ENCODE data around the gene C19orf47. TPM values are rescaled to one million over a fixed set of nuclear protein-coding genes. Genes with fewer than 3 reads are reported as not detected.
"Not testable (repeated sequence)": the region's sequence is repeated elsewhere in the genome, so short reads cannot be mapped to it uniquely, and the experiment has no call there.

The C19orf47 gene
- polyA plus RNA-seq, 4 donors: 9.7 to 16.8 (median 14.1) TPM

DNA sequence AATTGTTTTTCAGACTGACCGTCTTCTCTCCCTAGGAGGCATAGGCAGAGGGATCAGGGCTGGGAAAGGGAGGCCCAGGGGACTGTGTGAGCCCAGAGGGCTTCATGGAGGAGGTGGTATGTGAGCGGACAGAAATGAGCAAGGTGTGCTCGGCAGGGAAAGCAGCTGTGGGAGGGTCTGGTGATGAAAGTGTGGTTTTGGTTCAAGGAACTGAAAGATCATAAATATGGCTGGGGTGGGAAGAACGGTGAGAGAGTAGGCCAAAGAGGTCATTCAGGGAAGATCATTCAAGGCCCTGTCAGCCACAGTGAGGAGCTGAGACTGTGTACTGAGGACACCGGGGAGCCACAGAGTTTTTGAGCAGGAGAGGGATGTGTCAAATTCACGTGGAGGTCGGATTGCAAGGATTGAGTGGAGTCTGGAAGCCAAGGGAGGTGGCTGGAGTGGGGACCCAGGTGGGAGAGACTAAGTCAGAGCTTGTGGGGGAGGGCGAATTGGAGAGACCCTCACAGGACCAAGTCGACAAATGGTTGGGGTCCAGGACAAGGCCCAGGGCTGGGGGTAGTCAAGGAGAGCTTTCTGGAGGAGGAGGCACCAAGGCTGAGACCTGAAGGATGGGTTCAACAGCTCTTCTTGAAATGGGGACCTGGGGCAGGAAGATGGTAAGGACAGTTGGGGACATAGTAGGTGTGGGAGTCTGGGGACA is 7.9 kb upstream of the C19orf47 start:
- DNase-seq (ENCODE audit: low read depth in 4 of 4, low spot score in 2 of 4): no peak

DNA sequence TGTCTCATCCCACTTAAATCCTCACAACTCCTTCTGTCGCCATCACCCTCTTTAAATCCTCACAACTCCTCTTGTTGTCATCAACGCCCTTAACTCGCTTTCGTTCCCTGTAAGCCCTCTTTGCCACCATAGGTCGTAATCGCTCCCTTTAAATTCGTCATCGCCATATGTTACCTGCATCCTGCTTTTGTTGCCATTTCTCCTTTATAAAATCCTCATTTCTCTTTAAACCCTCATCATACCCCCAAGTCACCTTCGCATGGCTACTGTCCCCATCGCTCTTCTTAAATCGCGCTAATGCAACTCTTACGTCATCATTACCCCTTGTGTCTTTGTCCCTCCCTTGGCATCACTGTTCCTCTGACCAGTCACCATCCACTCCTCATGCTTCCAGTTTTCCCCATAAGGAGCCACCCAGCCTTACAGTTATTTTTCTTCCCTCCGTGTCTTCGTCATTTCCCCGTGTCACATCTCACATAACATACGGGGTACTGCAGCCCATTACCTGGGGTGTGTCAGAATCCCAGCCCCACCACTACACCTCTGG is 837 bp upstream of the C19orf47 start:
- DNase-seq (ENCODE audit: low read depth in 4 of 4, low spot score in 2 of 4): no peak

DNA sequence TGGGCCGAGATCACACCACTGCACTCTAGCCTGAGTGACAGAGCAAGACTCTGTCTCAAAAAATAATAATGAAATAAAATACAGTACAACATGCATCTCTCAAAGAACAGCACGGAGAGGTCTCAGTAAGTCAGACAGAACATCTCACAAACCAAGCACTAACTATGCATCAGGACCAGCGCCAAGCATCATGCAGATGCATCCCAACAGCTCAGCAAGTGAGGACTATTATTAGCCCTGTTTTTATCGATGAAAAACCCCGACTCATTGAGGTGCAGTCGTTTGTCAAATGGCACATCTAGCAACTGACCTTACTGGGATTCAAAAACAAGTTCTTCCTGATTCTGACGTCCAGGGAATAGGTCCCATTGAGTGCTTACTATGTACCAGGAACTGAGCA is 3.8 kb downstream of the C19orf47 start:
- no peak for DNase-seq (ENCODE audit: low read depth in 4 of 4, low spot score in 2 of 4)

DNA sequence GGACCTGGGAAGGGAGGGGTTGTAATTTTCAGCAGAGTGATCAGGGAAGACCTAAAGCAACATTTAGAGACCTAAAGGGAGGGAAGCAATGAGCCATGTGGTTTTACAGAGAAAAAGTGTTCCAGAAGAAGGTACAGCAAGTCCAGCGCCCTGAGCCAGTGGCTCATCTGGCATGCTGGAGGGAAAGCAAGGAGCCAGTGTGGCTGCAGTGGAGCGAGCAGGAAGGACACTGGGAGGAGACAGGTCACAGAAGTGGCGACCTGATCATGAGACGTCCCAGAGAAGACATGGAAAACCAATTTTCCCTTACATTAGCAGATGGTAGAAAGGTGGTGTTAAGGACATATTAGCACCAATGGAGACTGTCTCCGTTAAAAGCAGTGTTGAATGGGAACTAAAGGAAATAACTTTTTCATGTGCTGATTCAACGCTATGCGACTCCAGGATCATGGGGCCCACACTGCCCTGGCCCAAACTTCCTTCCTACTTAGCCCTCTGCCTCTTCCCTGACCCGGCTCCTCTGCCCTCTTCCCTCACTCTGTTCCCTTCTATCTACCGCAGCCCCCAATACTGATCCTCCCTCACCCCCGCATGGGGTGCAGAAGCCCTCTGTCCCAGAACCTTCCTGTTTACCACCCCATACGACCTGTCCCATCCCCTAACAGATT is 5.4 kb downstream of the C19orf47 start:
- DNase-seq (ENCODE audit: low read depth in 4 of 4, low spot score in 2 of 4): no peak

DNA sequence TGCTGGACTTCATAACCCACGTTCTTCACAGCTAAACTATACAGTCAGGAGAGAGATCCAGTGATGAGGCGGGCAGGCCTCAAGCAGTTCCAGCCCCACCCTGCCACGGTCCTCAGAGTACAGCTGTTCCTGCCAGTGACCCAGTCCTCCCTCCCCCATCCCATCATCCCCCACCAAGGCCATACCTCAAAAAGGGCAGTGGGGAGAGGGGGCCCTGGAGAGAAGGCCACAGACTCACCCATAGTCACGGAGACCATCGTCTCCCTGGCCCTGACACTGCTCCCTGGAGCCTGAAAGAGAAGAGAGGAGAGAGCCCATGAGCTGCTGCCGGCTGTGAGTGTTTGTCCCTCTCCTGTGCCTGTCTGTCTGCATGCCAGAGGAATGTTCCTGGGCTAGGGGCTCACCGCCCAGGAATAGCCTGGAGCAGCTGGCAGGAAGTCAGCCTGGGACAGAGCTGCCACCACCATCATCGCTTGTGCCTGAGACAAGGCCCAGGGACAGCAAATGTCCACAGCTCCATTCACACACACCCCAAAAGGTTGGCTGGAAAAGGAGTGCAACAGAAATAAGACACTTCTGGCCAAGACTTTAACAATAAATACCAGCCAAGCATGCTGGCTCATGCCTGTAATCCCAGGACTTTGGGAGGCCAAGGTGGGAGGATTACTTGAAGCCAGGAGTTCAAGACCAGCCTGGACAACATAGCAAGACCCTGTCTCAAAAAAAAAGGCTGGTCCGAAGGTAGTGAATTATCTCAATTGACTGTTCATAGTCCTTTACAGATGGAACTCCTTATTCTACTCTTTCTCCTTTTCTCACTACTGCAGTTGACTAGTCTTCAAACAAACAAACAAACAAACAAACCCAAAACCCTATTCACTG is 6.4 kb downstream of the C19orf47 start:
- DNase-seq (ENCODE audit: low read depth in 4 of 4, low spot score in 2 of 4): no peak

- no peak for DNase-seq (ENCODE audit: low read depth in 4 of 4, low spot score in 2 of 4)
These were observed 9.0 kb downstream of the C19orf47 start for GRCh38 chr19:40339018-40339728.

DNA sequence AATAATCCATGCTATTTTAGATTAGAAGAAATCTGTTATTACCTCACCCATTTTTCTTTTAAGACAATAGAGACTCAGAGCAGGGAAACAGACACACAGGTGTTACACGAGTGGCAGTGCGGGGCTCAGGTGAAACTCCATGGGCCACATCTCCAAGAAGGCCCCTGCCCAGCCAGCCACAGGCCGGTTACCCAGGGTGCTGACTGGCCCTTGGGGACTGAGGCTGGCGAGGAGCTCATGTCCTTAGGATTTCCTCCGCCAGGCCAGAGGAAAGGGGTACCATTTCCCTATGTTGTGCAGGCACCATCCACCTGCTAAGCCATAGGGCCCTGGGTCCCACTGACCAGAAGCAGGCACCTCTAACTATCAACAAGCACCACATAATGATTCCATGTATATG is 10.6 kb downstream of the C19orf47 start:
- DNase-seq (ENCODE audit: low read depth in 4 of 4, low spot score in 2 of 4): no peak

- no peak for DNase-seq (ENCODE audit: low read depth in 4 of 4, low spot score in 2 of 4)
These were observed 11.1 kb downstream of the C19orf47 start for GRCh38 chr19:40337107-40337506.

- no peak for DNase-seq (ENCODE audit: low read depth in 4 of 4, low spot score in 2 of 4)
These were observed 11.6 kb downstream of the C19orf47 start for GRCh38 chr19:40336601-40336900.

- no peak for DNase-seq (ENCODE audit: low read depth in 4 of 4, low spot score in 2 of 4)
These were observed 12.2 kb downstream of the C19orf47 start for GRCh38 chr19:40335855-40336600.

GRCh38 chr19:40335101-40335500 is 13.1 kb downstream of the C19orf47 start:
- no peak for DNase-seq (ENCODE audit: low read depth in 4 of 4, low spot score in 2 of 4)

DNA sequence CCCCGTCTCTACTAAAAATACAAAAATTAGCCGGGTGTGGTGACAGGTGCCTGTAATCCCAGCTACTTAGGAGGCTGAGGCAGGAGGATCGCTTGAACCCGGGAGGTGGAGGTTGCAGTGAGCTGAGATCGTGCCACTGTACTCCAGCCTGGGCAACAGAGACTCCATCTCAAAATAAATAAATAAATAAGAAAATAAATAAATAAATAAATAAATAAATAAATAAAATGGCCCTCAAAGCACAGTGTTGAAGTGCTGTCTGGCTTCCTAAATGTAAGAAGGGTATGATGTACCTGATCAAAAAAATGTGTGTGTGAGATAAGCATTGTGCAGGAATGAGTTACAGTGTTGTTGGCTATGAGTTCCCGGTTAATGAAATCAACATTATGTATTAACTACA is 15.1 kb downstream of the C19orf47 start:
- DNase-seq (ENCODE audit: low read depth in 4 of 4, low spot score in 2 of 4): not testable (repeated sequence)

DNA sequence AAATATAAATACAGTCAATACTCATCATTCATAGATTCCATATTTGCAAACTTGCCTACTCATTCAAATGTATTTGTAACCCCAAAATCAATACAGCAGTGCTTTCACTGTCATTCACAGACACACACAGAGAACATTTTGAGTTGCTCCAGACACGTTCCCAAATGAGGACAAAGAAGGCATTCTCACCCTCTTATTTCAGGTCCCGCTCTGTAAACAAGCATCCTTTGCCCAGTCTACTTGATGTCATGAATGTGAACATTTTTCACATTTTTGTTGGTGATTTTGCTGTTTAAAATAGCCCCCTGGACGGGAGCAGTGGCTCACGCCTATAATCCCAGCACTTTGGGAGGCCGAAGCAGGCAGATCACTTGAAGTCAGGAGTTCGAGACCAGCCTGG is 15.5 kb downstream of the C19orf47 start:
- no peak for DNase-seq (ENCODE audit: low read depth in 4 of 4, low spot score in 2 of 4)

DNA sequence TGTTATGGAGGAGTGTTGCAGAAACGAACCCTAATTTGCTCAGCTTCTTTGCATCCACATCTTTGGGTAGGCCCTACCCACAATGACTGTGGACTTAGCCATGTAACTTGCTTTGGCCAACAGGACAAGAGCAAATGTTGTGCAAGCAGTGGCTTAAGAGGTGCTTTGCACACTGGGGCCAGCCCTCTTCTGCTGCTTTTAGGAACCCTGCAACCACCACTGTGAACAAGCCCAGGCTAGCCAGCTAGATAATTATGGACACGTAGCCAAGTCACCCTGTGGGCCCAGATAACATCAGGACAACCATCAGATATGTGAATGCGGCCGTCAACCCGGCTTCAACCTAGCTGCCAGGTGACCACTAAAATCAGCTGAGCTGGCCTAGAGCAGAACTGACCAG is 17.1 kb downstream of the C19orf47 start:
- DNase-seq (ENCODE audit: low read depth in 4 of 4, low spot score in 2 of 4): no peak

- DNase-seq (ENCODE audit: low read depth in 4 of 4, low spot score in 2 of 4): no peak
These were observed 22.0 kb downstream of the C19orf47 start for GRCh38 chr19:40326201-40326600.

- no peak for DNase-seq (ENCODE audit: low read depth in 4 of 4, low spot score in 2 of 4)
These were observed 24.5 kb downstream of the C19orf47 start for GRCh38 chr19:40323705-40324104.

GRCh38 chr19:40322951-40323615 is 25.1 kb downstream of the C19orf47 start:
- no peak for DNase-seq (ENCODE audit: low read depth in 4 of 4, low spot score in 2 of 4)

GRCh38 chr19:40322271-40322610 is 26.0 kb downstream of the C19orf47 start:
- DNase-seq (ENCODE audit: low read depth in 4 of 4, low spot score in 2 of 4): no peak

DNA sequence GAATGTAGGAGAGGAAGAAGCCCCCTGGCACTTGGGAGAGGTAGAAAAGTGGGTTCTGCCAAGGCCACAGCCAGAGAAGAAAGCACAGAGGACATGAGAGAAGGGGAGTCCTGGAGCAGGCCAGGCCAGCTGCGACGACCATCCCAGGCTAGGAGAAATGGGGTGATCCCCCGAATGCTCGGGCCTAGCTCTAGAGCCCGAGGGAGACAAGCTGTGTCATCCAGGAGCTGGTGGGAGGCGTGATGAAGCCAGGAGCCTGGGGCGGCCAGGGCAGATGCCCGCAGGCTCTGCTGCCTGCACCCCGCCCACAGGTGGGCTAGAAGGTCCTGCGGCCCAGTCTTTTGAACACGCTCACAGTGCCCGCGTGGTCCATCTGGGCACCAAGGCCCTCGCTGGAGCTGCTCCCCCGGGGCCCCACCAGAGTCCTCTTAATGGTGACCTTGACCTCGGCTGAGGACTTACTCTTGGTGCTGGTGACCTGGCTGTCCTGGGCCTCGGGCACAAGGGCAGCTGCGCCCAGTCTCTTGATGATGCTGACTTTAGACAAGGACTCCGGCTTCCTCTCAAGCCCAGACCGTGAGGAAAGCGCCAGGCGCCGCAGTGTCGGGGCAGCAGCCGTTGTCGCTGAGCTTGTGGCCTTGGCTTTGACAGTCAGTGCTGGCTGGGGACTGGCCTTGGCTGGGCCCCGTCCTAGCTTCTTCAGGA is 26.5 kb downstream of the C19orf47 start:
- DNase-seq (ENCODE audit: low read depth in 4 of 4, low spot score in 2 of 4): no peak

Measured in left renal cortex interstitium (tissue), 4 donors.